CD1c-positive myeloid dendritic cell (primary cell): ENCODE measurements around the gene RMC1.
"Not testable (repeated sequence)": the region's sequence is repeated elsewhere in the genome, so short reads cannot be mapped to it uniquely, and the experiment has no call there.

Experiments used
- DNase-seq: peaks from one replicate; pipeline ENCODE4 v3.0.0-alpha.2; 2016; ENCODE audit errors: extremely low spot score

The RMC1 gene

GRCh38 chr18:23532848-23533247, 29.5 kb downstream of the RMC1 start:
- DNase-seq: no peak

GRCh38 chr18:23534276-23534675, 31.0 kb downstream of the RMC1 start:
- no peak for DNase-seq

DNA sequence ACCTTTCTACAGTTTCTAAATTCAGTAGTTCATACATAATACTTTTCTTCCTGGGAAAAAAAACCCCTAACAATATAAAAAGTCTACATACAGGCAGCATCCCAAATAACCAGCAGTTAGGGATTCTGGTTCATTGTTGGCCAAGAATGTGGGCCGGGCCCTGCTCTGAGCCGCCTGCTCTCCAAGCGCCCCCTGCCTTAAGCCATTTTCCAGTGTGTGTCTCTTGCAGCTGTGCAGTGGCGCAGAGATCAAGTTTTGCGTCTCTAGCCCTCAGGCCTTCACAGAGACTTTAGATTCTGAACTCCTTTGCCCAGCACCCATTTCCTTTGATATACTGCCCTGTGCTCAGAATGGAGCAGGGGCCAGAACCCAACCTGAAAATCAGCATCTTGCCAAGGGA, 32.9 kb downstream of the RMC1 start:
- DNase-seq: no peak

GRCh38 chr18:23537274-23537673, 34.0 kb downstream of the RMC1 start:
- no peak for DNase-seq

GRCh38 chr18:23538001-23538400, 34.7 kb downstream of the RMC1 start:
- no peak for DNase-seq

DNA sequence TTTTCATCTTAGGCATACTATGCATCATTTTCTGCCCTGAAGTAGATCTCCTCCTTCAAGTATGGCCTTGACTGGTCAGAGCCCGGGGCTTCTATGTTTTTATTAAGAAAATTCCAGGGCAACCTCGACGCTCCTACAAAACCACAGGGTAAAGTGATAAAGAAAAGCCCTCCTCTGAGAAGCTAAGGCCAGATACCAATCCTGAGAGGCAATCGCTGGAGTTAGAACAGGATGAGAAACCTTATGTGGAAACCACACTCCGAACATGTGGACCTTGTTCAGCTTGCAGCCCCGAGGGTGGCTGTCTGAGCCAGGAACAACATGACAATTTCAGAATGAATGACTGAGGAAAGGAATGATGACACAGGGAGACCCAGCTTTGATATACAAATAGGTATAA, 35.6 kb downstream of the RMC1 start:
- DNase-seq: no peak

GRCh38 chr18:23539296-23539695, 36.0 kb downstream of the RMC1 start:
- peak; percentile 71 for DNase-seq

DNA sequence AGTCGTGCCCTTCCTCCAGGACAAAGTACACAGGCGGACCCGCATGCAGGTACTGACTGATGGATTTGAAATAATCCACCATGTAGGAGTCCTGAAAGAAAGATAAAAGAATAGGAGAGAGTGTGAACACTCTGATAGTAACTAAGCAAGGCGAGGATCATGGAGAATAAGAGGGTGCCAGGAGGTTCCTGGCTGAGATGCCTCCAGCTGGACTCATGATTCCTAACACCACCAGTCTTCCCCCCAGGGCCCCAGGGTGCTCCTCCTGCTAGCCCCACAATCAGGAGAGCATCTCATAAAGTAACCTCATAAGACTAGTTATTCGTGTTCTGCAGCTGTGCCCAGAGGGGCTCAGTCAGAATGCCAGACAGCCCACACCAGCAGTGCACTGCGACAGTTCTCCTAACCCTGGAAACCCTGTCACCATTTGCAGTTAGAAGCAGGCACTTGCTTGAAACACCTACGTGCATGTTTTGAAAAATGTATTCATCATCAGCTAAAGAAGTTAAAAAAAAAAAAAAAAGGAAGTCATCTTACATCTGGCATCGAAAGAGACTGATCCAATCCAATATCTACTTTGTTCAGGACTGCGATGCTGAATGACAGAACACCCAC, 36.7 kb downstream of the RMC1 start:
- peak; percentile 76 for DNase-seq

DNA sequence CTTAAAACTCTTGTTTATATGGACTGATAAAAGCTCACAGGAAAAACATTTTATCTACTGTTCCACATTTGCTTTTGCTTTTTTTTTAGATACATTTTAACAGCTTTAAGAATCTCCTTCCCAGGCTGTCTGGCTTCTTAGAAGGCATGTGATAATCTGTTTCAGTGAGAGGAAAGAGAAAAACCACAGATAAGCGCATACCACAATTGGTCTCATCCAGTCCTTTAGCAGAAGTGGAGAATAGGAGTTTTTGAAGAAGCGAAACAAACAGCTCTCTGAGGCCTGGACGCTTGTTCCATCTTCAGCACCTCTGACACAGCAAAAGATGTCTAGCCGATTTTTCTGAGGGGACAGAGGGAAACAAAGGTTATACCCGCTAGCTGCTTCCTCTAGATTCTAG, 37.6 kb downstream of the RMC1 start:
- DNase-seq: peak; percentile 87

DNA sequence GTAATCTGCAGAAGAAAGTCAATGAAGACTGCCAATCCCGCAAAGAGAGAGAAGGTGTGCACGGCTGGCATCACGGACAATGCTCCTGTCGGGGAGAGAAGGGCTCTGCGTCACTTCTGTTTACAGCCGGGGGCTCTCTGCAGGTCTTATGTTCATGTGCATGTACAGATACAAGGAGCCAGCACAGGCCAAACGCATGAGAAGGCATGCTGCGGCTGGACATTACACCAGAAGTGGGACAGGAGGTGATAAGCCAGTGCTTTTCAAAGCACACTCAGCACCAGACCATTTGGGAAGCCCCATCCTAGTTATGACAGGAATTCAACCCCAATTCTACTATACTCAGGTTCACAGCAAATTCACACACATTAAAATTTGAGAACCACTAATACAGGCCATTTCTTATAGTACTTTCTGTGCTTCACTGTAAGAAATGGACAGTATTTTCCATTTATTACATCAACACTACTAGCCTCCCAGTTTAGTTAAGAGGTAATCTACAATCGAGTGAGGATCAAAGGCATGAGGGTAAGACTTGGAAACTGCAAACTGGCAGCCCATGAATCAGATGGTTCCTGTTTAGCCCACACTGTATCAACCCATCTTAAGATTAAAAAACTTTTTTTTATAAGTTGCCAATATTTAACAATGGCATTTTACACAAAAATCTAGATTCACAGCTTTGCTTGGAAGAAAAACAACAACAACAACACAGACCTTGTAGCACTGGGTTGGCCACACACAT, 38.2 kb downstream of the RMC1 start:
- DNase-seq: no peak

DNA sequence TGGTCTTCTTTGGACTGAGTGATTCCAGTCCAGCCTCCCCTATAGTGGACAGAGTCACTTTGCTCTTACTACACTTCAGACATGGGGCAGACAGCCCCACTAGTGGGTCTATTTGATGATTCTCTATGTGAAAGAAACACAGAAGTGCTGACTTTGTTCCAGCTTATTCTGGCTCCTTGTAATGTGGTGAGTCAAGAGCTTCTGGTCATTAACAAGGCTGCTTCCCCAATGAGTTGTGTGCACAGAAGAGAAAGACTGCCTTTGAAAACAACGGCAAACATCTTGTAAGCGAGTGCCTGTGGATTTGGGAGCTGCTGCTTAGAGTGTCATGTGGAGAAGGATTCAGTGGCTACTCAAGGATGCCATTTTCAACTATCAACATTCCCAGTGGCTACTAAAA, 39.1 kb downstream of the RMC1 start:
- DNase-seq: peak; percentile 37

DNA sequence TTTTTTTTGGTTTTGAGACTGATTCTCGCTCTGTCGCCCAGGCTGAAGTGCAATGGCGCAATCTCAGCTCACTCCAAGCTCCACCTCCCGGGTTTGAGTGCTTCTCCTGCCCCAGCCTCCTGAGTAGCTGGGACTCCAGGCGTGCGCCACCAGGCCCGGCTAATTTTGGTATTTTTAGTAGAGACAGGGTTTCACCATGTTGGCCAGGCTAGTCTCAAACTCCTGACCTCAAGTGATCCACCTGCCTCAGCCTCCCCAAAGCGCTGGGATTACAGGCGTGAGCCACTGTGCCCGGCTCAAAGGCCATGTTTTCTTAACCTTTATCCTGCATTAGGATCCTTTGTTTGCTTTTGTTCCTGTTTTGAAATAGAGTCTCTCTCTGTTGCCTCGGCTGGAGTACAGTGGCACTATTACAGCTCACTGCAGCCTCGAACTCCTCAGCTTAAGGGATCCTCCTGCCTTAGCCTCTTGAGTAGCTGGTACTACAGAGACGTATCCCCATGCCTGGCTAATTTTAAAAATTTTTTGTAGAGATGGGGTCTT, 42.0 kb downstream of the RMC1 start:
- DNase-seq: no peak

- DNase-seq: no peak
Observed at GRCh38 chr18:23547306-23547705, 44.0 kb downstream of the RMC1 start.

DNA sequence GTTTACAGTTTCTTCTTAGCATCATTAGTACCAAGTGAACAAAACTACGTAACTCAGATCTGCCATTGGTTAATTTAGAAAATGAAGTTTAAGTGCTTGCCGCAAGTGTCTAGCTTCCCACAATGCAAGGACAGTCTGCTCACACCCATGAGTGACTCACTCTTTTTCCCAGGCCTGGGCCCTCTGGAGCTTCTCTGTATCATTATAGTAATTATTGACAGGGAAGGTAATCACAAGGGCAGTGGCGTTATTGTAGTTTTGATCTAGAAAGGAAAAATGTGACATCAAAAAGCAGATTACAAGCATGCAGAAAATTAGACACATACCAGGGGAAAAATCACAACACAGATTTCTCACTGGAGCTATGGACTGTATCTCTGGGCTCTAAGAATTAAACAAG, 44.5 kb downstream of the RMC1 start:
- DNase-seq: no peak

DNA sequence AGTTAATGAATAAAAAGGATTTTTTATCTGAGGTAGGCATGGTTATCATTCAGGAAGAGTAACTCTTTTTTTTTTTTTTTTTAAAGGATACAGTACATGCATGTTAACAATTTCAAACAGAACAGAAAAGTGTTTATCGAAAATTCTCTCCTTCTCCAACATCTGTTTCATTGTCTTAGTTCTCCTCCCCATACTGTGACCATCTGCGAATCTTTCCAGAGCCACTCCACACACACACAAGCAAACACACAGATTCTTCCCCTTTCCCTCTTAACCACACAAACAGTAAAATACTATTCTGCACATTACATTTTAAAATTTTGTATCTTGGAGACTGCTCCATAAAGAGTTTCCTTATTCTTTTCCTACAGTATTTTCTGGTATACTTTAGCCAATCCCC, 45.0 kb downstream of the RMC1 start:
- DNase-seq: no peak

GRCh38 chr18:23548719-23549118, 45.4 kb downstream of the RMC1 start:
- no peak for DNase-seq

GRCh38 chr18:23550898-23551297, 47.6 kb downstream of the RMC1 start:
- no peak for DNase-seq

DNA sequence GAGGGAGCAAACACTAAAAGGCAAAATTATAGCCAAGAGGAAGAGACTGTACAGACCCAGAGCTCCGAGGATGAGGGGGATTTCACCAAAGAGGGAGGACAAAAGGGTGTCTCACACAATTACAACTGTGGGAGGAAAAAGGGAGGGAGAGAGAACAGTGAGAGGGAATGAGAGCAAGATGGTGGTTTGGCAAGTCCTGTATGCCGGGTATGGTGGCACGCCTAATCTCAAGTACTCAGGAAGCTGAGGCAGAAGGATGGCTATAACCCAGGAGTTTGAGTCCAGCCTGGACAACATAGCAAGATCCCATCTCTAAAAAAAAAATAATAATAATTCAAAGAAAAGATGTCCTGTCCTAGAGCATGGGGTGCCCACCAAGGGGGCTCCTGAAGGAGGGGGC, 48.7 kb downstream of the RMC1 start:
- DNase-seq: no peak

- no peak for DNase-seq
Observed at GRCh38 chr18:23552505-23552904, 49.2 kb downstream of the RMC1 start.

DNA sequence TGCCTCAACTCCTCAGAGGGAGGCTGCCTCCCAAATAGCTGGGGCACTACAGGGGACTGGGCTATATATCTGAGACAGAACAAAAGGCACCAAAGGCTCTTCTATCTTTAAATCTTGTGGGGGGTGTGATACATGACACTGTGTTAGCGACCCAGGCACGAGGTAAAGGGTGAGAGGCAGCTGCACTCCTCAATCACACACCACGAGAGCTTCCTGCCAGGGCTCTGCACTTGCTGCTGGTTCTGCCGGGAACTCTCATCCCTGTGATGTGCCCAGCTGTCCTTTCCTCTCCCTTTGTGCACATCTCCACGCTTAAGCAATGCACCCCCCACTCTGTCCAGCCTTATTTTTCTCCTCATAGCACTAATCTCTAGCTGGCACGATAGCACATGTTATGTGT, 50.6 kb downstream of the RMC1 start:
- DNase-seq: no peak

GRCh38 chr18:23556145-23556780, 53.0 kb downstream of the RMC1 start:
- DNase-seq: no peak

DNA sequence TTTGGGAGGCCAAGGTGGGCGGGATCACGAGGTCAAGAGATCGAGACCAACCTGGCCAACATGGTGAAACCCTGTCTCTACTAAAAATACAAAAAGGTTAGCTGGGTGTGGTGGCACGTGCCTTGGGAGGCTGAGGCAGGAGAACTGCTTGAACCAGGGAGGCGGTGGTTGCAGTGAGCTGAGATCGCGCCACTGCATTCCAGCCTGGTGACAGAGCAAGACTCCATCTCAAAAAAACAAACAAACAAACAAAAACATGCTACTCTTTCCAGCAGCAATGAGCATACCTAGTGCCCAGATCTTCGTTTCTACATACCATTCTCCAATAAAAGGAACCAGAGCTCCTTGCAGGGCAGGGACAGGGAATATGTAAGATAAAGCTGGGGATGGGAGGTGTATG, 54.2 kb downstream of the RMC1 start:
- DNase-seq: not testable (repeated sequence)

- DNase-seq: no peak
Observed at GRCh38 chr18:23560186-23560585, 56.9 kb downstream of the RMC1 start.
